Astrocyte (in vitro differentiated cells and primary cell): ENCODE results near the gene LDLRAD4.

Experiments
- EZH2 ChIP-seq: IDR thresholded peaks from 2 replicates; pipeline ENCODE4 v1.6.1; 2012; ENCODE audit warnings: mild to moderate bottlenecking, low read length, inconsistent platforms; ENCODE audit not compliant: insufficient read depth
- TF ChIP-seq, protein P1 (sequence below): IDR thresholded peaks from 2 replicates; pipeline ENCODE4 v1.5.1; 2011; ENCODE audit warnings: low read depth, mild to moderate bottlenecking, inconsistent platforms, low read length, moderate library complexity; ENCODE audit not compliant: insufficient read depth

- TF ChIP-seq, protein P1, sequence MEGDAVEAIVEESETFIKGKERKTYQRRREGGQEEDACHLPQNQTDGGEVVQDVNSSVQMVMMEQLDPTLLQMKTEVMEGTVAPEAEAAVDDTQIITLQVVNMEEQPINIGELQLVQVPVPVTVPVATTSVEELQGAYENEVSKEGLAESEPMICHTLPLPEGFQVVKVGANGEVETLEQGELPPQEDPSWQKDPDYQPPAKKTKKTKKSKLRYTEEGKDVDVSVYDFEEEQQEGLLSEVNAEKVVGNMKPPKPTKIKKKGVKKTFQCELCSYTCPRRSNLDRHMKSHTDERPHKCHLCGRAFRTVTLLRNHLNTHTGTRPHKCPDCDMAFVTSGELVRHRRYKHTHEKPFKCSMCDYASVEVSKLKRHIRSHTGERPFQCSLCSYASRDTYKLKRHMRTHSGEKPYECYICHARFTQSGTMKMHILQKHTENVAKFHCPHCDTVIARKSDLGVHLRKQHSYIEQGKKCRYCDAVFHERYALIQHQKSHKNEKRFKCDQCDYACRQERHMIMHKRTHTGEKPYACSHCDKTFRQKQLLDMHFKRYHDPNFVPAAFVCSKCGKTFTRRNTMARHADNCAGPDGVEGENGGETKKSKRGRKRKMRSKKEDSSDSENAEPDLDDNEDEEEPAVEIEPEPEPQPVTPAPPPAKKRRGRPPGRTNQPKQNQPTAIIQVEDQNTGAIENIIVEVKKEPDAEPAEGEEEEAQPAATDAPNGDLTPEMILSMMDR, result no peak
- TF ChIP-seq EZH2, result no peak
These were observed 336.6 kb downstream of the LDLRAD4 start for GRCh38 chr18:13555192-13555591.
